Keratinocyte (primary cell): ENCODE results near the gene ZC3H13.

Experiments used
- EZH2 ChIP-seq: IDR thresholded peaks from one replicate; pipeline ENCODE4 v1.6.1; 2012; ENCODE audit warnings: inconsistent platforms, mild to moderate bottlenecking, low read length, moderate library complexity
- TF ChIP-seq, protein P1 (sequence below), 3 experiments: IDR thresholded peaks in 1 of 3; conservative IDR thresholded peaks in 1 of 3; optimal IDR thresholded peaks in 1 of 3; 2 replicates in 2 of 3; 3 replicates in 1 of 3; pipeline versions ENCODE3 to v1.5.1; 2011; ENCODE audit warnings: low read length in 3 of 3, mild to moderate bottlenecking in 3 of 3, moderate library complexity in 2 of 3, control low read depth in 1 of 3, inconsistent platforms in 1 of 3; ENCODE audit not compliant: insufficient read depth in 2 of 3; ENCODE audit errors: extremely low read depth in 1 of 3

- TF ChIP-seq, protein P1, sequence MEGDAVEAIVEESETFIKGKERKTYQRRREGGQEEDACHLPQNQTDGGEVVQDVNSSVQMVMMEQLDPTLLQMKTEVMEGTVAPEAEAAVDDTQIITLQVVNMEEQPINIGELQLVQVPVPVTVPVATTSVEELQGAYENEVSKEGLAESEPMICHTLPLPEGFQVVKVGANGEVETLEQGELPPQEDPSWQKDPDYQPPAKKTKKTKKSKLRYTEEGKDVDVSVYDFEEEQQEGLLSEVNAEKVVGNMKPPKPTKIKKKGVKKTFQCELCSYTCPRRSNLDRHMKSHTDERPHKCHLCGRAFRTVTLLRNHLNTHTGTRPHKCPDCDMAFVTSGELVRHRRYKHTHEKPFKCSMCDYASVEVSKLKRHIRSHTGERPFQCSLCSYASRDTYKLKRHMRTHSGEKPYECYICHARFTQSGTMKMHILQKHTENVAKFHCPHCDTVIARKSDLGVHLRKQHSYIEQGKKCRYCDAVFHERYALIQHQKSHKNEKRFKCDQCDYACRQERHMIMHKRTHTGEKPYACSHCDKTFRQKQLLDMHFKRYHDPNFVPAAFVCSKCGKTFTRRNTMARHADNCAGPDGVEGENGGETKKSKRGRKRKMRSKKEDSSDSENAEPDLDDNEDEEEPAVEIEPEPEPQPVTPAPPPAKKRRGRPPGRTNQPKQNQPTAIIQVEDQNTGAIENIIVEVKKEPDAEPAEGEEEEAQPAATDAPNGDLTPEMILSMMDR (optimal IDR thresholded peaks at IDR 0.05 in 1 of 3, IDR thresholded peaks at IDR 0.05 in 1 of 3, conservative IDR thresholded peaks at IDR 0.05 in 1 of 3; ENCODE audit: extremely low read depth in 1 of 3, insufficient read depth in 2 of 3, low read length in 3 of 3), result no peak
- TF ChIP-seq EZH2, result no peak
Observed at GRCh38 chr13:45950386-45951000, 102.1 kb downstream of the ZC3H13 start.
